ENCODE results near the gene TNNC1.

TNNC1 gene

GRCh38 chr3:52442409-52443267 lies 11.2 kb downstream of the TNNC1 start:
- DNase-seq (ENCODE audit: low read depth): no peak

- no peak for DNase-seq (ENCODE audit: low read depth)
These were observed 12.0 kb downstream of the TNNC1 start for GRCh38 chr3:52441772-52442332.

- no peak for DNase-seq (ENCODE audit: low read depth)
These were observed 12.6 kb downstream of the TNNC1 start for GRCh38 chr3:52441091-52441771.

GRCh38 chr3:52440671-52441070 lies 13.2 kb downstream of the TNNC1 start:
- DNase-seq (ENCODE audit: low read depth): no peak

GRCh38 chr3:52440249-52440551 lies 13.6 kb downstream of the TNNC1 start:
- no peak for DNase-seq (ENCODE audit: low read depth)

GRCh38 chr3:52439426-52440248 lies 14.2 kb downstream of the TNNC1 start:
- DNase-seq (ENCODE audit: low read depth): no peak

- no peak for DNase-seq (ENCODE audit: low read depth)
These were observed 15.0 kb downstream of the TNNC1 start for GRCh38 chr3:52438579-52439425.

GRCh38 chr3:52438104-52438376 lies 15.8 kb downstream of the TNNC1 start:
- DNase-seq (ENCODE audit: low read depth): no peak

- DNase-seq (ENCODE audit: low read depth): no peak
These were observed 16.3 kb downstream of the TNNC1 start for GRCh38 chr3:52437326-52438103.

- no peak for DNase-seq (ENCODE audit: low read depth)
These were observed 17.2 kb downstream of the TNNC1 start for GRCh38 chr3:52436500-52437149.

- no peak for DNase-seq (ENCODE audit: low read depth)
These were observed 18.4 kb downstream of the TNNC1 start for GRCh38 chr3:52435246-52436101.

- DNase-seq (ENCODE audit: low read depth): no peak
These were observed 19.2 kb downstream of the TNNC1 start for GRCh38 chr3:52434491-52435115.

GRCh38 chr3:52433996-52434479 lies 19.8 kb downstream of the TNNC1 start:
- no peak for DNase-seq (ENCODE audit: low read depth)

GRCh38 chr3:52433328-52433995 lies 20.4 kb downstream of the TNNC1 start:
- no peak for DNase-seq (ENCODE audit: low read depth)

- DNase-seq (ENCODE audit: low read depth): no peak
These were observed 21.1 kb downstream of the TNNC1 start for GRCh38 chr3:52432691-52433141.

- DNase-seq (ENCODE audit: low read depth): no peak
These were observed 21.6 kb downstream of the TNNC1 start for GRCh38 chr3:52432225-52432624.

- DNase-seq (ENCODE audit: low read depth): no peak
These were observed 22.2 kb downstream of the TNNC1 start for GRCh38 chr3:52431459-52432223.

All from stromal cell of bone marrow (primary cell).